Spleen (tissue), 7 donors: ENCODE measurements around the gene CILP2.

Experiments used
- POLR2A ChIP-seq, 3 donors: fragments of 450-650 bp; IDR thresholded peaks; one replicate each; pipeline ENCODE4 v1.5.1; 2017; ENCODE audit warnings: antibody characterized with exemption in 3 of 3, mild to moderate bottlenecking in 1 of 3
- POLR2AphosphoS5 ChIP-seq, 3 donors: sonication (generic); formaldehyde crosslinking; IDR thresholded peaks; one replicate each; pipeline ENCODE4 v1.5.1; 2017; ENCODE audit warnings: antibody characterized with exemption in 3 of 3
- TF ChIP-seq, protein P1 (sequence below), 11 experiments: fragments of 200-600 bp in 7 of 11; fragments of 450-650 bp in 4 of 11; sonication (generic) in 4 of 11; IDR thresholded peaks in 8 of 11; conservative IDR thresholded peaks in 3 of 11; 1 replicate in 7 of 11; 2 replicates in 4 of 11; pipeline versions ENCODE4 v1.4.0 to v1.8.0; 2016 to 2021; ENCODE audit warnings: antibody characterized with exemption in 11 of 11, inconsistent platforms in 4 of 11, mild to moderate bottlenecking in 1 of 11
- donor health status: DM: no; HTN: no; CAD: no; lungs with moderate emphysema.
- donor health status: DM: no; HTN: no; CAD: no.
- donor health status: DM: no; HTN: no; CAD: no.

DNA sequence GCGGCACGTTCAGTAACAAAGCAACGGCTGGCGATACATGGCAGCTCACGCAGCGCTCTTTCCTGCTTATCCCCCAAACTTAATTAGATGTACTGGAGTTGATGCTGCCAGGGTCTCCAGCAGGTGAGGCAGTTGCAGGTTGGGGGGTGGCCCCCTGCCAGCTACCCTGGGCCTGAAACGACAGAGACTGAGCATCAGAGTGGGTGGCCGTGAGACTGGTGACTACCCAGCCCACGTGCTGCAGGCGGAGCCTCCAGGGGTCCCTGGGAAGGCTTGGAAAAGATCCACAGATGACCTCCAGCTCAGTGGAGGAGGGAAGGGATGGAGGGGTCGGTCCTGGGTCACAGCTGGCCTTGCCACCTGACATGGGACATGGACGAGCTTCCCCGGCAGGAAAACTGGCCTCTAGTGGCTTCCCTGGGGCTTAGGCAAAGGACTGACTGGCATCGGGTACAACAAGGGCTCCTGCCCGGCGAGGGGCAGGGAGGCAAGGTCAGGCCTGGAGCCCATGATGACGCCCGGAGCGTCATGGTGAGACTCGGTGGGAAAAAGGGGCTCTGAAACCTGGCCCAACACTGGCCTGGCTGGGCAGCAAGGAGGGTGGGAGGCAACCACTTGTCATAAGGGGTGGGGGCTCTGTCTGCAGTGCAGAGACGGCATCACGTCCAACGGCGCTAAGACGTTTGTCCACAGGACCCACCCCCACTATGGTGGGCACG is 24.0 kb downstream of the CILP2 start:
- TF ChIP-seq, protein P1, sequence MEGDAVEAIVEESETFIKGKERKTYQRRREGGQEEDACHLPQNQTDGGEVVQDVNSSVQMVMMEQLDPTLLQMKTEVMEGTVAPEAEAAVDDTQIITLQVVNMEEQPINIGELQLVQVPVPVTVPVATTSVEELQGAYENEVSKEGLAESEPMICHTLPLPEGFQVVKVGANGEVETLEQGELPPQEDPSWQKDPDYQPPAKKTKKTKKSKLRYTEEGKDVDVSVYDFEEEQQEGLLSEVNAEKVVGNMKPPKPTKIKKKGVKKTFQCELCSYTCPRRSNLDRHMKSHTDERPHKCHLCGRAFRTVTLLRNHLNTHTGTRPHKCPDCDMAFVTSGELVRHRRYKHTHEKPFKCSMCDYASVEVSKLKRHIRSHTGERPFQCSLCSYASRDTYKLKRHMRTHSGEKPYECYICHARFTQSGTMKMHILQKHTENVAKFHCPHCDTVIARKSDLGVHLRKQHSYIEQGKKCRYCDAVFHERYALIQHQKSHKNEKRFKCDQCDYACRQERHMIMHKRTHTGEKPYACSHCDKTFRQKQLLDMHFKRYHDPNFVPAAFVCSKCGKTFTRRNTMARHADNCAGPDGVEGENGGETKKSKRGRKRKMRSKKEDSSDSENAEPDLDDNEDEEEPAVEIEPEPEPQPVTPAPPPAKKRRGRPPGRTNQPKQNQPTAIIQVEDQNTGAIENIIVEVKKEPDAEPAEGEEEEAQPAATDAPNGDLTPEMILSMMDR (IDR thresholded peaks at IDR 0.05 in 8 of 11, conservative IDR thresholded peaks at IDR 0.05 in 3 of 11), result no peak
- TF ChIP-seq POLR2A (IDR thresholded peaks at IDR 0.05) (no peak), POLR2AphosphoS5 (IDR thresholded peaks at IDR 0.05) (no peak)
